ENCODE results near the gene SYMPK.

GRCh38 chr19:45780146-45780447 lies 82.8 kb downstream of the SYMPK start:
- TF ChIP-seq POLR2A (IDR thresholded peaks at IDR 0.05; ENCODE audit: low read depth, low read length) (no peak), POLR2AphosphoS5 (IDR thresholded peaks at IDR 0.05; ENCODE audit: low read depth, low read length) (no peak)

Measured in GM12892 (cell line).